ENCODE measurements around the gene MYOC.
"Not testable (repeated sequence)": the region's sequence is repeated elsewhere in the genome, so short reads cannot be mapped to it uniquely, and the experiment has no call there.

Gene MYOC

DNA sequence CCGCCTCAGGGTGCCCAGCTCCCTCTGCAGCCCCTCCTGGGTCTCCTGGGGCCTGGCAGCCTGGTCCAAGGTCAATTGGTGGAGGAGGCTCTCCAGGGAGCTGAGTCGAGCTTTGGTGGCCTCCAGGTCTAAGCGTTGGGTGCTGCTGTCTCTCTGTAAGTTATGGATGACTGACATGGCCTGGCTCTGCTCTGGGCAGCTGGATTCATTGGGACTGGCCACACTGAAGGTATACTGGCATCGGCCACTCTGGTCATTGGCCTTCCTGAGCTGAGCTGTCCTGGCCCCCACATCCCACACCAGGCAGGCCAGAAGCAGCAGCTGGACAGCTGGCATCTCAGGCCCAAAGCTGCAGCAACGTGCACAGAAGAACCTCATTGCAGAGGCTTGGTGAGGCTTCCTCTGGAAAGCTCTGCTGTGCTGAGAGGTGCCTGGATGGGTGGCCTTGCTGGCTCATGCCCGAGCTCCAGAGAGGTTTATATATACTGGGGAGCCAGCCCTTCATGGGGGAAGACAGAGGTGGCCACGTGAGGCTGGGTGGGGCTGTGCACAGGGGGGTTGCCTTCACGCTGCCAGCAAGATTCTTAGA lies at the start of gene MYOC:
TSS of gene MYOC (minus strand) at position 455 of the 589 bp plus-strand sequence. CDS start at position 378, 77 bp downstream.
- DNase-seq = no peak

DNA sequence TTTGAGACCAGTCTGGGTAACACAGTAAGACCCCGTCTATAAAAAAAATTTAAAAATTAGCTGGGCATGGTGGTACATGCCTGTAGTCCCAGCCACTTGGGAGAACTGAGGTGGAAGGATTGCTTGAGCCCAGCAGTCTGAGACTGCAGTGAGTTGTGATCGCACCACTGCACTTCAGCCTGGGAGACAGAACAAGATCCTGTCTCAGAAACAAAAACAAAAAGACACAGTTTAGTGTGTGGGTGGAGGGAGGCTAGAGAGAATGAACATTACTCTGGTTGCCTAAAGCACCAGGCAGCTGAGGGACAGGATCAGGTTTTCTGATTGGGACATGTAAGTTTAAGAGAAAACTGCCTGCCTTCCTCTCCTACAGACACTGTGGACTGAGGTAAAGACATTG lies 47.0 kb upstream of the MYOC start:
- DNase-seq = no peak

- not testable (repeated sequence) for DNase-seq
These were observed 43.3 kb upstream of the MYOC start for GRCh38 chr1:171695772-171696171.

- DNase-seq = not testable (repeated sequence)
These were observed 41.1 kb upstream of the MYOC start for GRCh38 chr1:171693541-171693940.

DNA sequence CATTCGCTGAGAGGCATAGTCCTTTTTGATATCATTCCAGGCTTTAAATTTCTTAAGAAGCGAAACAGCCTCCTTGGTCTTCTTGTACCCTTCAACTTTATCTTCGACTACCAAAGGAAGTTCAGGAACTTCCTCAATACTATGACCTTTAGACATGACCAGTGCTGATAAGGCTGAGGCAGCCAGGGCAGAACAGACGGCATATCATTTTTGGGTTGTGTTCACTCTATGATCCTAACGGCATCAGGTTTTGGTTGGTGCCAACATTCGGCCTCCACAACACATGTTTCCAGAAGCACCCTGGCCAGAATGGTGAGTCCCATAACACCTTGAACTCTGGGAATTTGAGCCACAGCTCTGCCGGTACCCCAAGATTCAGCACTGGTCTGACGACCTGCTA lies 31.4 kb upstream of the MYOC start:
- no peak for DNase-seq

- no peak for DNase-seq
These were observed 27.9 kb upstream of the MYOC start for GRCh38 chr1:171680339-171680738.

GRCh38 chr1:171676823-171677222 lies 24.3 kb upstream of the MYOC start:
- DNase-seq = no peak

DNA sequence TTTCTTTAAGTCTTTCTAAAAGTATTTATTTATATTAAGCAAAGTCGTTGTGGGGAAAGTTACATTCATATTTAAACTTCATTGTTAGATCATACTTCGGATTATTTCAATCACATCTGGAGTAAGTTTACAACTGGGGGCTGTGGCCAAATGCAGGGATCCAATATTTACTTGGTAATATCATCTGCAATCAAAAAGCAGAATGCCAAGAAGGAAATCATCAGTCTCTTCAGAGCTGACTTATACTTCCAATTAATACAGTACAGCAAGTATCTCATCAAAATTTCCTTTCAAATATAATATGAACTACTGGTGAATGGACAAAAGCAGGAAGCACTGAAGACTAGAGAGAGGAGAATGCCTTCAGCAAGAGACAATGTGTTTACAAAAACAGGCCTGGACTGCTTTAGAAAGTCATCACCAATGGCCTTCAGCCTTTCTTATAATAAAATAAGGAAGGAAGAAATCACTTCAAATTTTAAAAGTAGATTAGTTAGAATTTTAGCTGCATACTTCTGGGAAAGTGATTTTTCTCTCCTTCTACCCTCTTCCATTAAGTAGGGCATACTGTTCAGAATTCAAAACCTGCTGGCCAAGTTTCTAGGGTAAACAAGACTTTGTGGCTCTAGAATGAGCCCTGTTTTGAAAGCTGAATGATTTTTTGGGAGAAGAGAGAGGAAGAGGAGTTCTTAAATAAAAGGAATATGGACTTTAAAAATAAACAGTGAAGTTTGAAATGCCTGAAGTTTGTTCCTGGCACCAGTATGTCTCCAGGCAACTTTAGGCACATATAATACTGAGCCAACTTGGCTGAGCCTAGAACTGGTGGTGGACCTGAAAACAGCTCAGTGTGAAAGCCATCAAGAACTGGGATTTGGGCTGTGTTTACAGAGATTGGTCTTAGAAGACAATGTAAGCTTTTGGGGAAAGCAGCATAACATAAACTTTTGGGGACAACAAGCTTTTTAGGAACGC lies 22.2 kb upstream of the MYOC start:
- no peak for DNase-seq

DNA sequence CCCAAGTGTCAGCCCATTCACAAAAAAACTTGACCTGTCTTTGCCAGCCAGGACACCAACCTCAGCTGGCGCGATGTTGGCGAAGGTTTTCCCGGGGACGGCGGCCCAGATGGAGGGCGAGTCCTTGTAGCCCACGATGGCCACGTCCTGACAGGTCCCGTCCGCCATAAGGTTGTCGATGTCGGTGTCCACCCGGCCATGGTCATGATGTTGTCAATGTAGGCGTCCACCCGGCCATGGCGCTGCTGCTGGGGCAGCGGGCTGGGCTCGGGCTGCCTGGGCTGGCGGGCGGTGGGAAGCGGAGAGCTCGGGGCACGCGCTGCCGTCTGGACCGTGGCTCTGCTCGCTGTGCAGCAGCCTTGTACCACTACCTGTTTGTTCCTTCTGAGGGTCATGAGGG lies 18.3 kb upstream of the MYOC start:
- DNase-seq = no peak

GRCh38 chr1:171668372-171668771 lies 15.9 kb upstream of the MYOC start:
- DNase-seq = no peak

GRCh38 chr1:171666114-171666769 lies 13.8 kb upstream of the MYOC start:
- no peak for DNase-seq

DNA sequence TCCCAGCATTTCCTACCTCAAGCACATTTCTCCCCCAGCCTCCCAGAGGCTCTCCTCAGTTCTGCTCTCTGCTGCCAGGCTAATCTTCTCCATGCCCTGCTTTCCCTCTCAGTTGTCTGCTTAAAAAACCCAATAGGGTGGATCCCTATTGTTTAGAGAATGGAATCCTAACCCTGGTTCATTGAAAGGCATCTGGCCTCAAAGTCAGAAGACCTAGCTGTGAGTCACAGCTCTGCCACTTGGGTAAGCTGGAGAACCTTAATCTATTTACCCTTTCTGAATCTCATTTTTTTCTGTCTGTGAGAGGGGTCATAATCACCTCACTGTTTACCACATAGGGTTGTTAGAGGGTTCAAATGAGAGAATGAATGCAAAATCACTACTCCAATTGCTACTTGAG lies 12.5 kb upstream of the MYOC start:
- DNase-seq = no peak

- no peak for DNase-seq
These were observed 11.5 kb upstream of the MYOC start for GRCh38 chr1:171663854-171664575.

- DNase-seq = no peak
These were observed 10.8 kb upstream of the MYOC start for GRCh38 chr1:171663036-171663853.

DNA sequence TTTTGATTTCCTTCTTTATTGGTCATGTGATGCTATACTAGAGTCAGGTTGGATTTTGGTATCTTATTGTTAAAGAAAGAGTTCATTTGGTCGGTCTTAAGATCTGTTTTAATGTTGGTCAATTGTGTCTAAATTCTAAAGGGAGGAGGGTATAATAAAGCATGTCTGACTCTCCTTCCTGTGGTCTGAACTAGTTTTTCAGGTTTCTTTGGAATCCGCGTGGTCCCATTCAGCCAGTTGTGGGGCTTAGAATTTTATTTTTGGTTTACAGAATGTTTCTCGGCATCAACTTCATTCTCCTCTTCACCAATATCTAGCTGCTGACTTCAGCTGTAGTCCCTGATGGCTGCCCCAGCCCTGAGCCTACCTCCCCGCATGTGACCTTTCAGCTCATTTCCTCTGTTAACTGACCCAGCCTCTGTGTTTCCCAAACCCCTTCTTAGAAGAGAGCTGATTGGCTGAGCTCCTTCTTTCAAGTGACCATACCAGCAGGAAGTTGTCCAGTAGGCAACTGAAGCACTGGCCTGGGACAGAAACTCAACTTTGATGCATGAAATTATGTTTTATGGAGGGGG lies 8.7 kb upstream of the MYOC start:
- no peak for DNase-seq

DNA sequence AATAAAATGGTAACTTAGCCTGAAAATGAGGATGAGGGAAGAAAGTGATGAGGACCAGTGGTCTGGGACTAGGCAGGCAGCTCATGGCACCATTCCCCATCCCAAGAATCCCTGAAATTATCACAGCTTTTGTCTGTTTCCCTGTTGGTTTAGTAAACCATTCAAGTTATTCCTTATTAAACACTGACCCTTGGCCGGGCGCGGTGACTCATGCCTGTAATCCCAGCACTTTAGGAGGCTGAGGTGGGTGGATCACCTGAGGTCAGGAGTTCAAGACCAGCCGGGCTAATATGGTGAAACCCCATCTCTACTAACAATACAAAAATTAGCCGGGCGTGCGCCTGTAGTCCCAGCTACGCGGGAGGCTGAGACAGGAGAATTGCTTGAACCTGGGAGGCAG lies 3.7 kb upstream of the MYOC start:
- not testable (repeated sequence) for DNase-seq

DNA sequence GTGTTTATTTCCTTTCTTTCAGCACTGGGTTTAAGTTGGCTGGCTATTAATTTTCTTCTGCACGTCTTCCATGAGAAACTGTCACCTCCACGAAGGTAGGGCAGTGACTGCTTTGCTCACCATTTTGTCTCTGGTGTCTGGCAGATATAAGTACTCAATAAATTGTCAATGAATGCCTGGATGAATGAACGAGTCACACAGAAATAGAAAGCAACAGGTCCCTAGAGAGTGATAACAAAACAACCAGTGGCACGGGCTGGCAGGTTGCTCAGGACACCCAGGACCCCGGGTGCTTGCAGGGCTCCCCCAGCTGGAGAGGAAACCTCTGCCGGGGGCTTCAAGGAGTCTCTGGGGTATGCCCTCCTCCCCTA lies 3.2 kb upstream of the MYOC start:
- DNase-seq = no peak

- DNase-seq = peak; percentile 15
These were observed 2.7 kb upstream of the MYOC start for GRCh38 chr1:171654942-171655745.

GRCh38 chr1:171654201-171654941 lies 1.9 kb upstream of the MYOC start:
- DNase-seq = no peak

GRCh38 chr1:171653796-171654195 lies 1.3 kb upstream of the MYOC start:
- DNase-seq = no peak

Data from NK-92 treated with Interleukin-12 subunit alpha and Interleukin-12 subunit beta, amount 100 ng/mL, for 24 hours (cell line).